K562 (cell line): ENCODE results near the gene GLB1L. TPM values are rescaled to one million over a fixed set of nuclear protein-coding genes. Genes with fewer than 3 reads are reported as not detected.
A peak's percentile ranks its signal among the peaks of the same experiment; 100 is the strongest.

Experiments used
- ATF6 ChIP-seq: sonication (generic); formaldehyde crosslinking; IDR thresholded peaks from 2 replicates; pipeline ENCODE4 v1.4.0; 2020; ENCODE audit warnings: mild to moderate bottlenecking, missing genetic modification reagents
- CBX5 ChIP-seq: IDR thresholded peaks from 2 replicates; pipeline ENCODE4 v1.6.1; 2014; ENCODE audit warnings: low read depth, borderline replicate concordance
- ESRRA ChIP-seq: fragments of 450-650 bp; IDR thresholded peaks from 2 replicates; pipeline ENCODE4 v1.6.1; 2014; ENCODE audit warnings: low read depth, mild to moderate bottlenecking, moderate library complexity, borderline replicate concordance
- GABPB2 ChIP-seq: fragments of 250-450 bp; sonication (Bioruptor Pico); conservative IDR thresholded peaks from 2 replicates; pipeline ENCODE4 v1.5.1; 2021; ENCODE audit warnings: mild to moderate bottlenecking
- MEF2D ChIP-seq: conservative IDR thresholded peaks from 2 replicates; pipeline ENCODE4 v1.6.1; 2016; ENCODE audit warnings: low read depth, missing genetic modification characterization, missing compliant biosample characterization
- MTF1 ChIP-seq: fragments of 250-450 bp; sonication (Bioruptor Pico); IDR thresholded peaks from 2 replicates; pipeline ENCODE4 v1.9.0; 2021; ENCODE audit warnings: moderate library complexity, mild to moderate bottlenecking, inconsistent platforms, borderline replicate concordance
- MXD1 ChIP-seq: fragments of 250-450 bp; sonication (Bioruptor Pico); IDR thresholded peaks from 2 replicates; pipeline ENCODE4 v1.8.0; 2021; ENCODE audit warnings: borderline replicate concordance, mild to moderate bottlenecking, moderate library complexity; ENCODE audit not compliant: poor library complexity, severe bottlenecking
- NEUROD1 ChIP-seq: fragments of 150-350 bp; IDR thresholded peaks from 2 replicates; pipeline ENCODE4 v1.6.1; 2014; ENCODE audit warnings: borderline replicate concordance, low read length, low read depth; ENCODE audit not compliant: partially characterized antibody
- NFIC ChIP-seq: fragments of 450-650 bp; IDR thresholded peaks from 2 replicates; pipeline ENCODE4 v1.6.1; 2017; ENCODE audit warnings: mild to moderate bottlenecking, inconsistent platforms
- NONO ChIP-seq, 2 experiments: fragments of 200-400 bp in 1 of 2; fragments of 450-650 bp in 1 of 2; formaldehyde crosslinking in 1 of 2; IDR thresholded peaks; 2 replicates each; pipeline ENCODE4 v1.6.1; 2017; ENCODE audit warnings: low read depth in 2 of 2, mild to moderate bottlenecking in 2 of 2, moderate library complexity in 2 of 2, low read length in 1 of 2
- PURB ChIP-seq: sonication (generic); formaldehyde crosslinking; IDR thresholded peaks from 2 replicates; pipeline ENCODE4 v1.9.0; 2021; ENCODE audit warnings: low read depth, mild to moderate bottlenecking, missing genetic modification reagents
- SMARCC2 ChIP-seq: fragments of 450-650 bp; IDR thresholded peaks from 2 replicates; pipeline ENCODE4 v1.6.1; 2017; ENCODE audit warnings: antibody characterized with exemption, moderate library complexity, mild to moderate bottlenecking, low read depth
- SNRNP70 ChIP-seq: fragments of 200-400 bp; formaldehyde crosslinking; optimal IDR thresholded peaks from 2 replicates; pipeline ENCODE3; 2017; ENCODE audit warnings: low read depth, low read length
- TCF7 ChIP-seq: sonication (generic); IDR thresholded peaks from 2 replicates; pipeline ENCODE4 v1.6.1; 2016; ENCODE audit warnings: antibody characterized with exemption, borderline replicate concordance
- TEAD2 ChIP-seq: fragments of 450-650 bp; IDR thresholded peaks from 2 replicates; pipeline ENCODE4 v1.6.1; 2016; ENCODE audit warnings: missing genetic modification characterization, control low read depth, missing compliant biosample characterization
- THAP7 ChIP-seq: fragments of 250-450 bp; sonication (Bioruptor Pico); IDR thresholded peaks from 2 replicates; pipeline ENCODE4 v1.5.0; 2021
- THRB ChIP-seq: fragments of 450-650 bp; formaldehyde crosslinking; conservative IDR thresholded peaks from 2 replicates; pipeline ENCODE4 v1.4.0; 2022; ENCODE audit warnings: mild to moderate bottlenecking, missing genetic modification characterization
- ZNF347 ChIP-seq: fragments of 450-650 bp; formaldehyde crosslinking; IDR thresholded peaks from 2 replicates; pipeline ENCODE4 v1.4.0; 2020; ENCODE audit warnings: low read depth, mild to moderate bottlenecking, moderate library complexity
- ZNF584 ChIP-seq: fragments of 200-800 bp; sonication (Bioruptor generic); IDR thresholded peaks from 2 replicates; pipeline ENCODE4 v1.6.1; 2016; ENCODE audit warnings: low read depth, mild to moderate bottlenecking, missing genetic modification characterization, missing compliant biosample characterization
- ZNF764 ChIP-seq: fragments of 250-450 bp; sonication (Bioruptor Pico); IDR thresholded peaks from 2 replicates; pipeline ENCODE4 v1.4.0; 2020; ENCODE audit warnings: low read depth, mild to moderate bottlenecking, moderate library complexity
- ZNF785 ChIP-seq: fragments of 250-450 bp; sonication (Bioruptor Pico); IDR thresholded peaks from 2 replicates; pipeline ENCODE4 v1.4.0; 2020; ENCODE audit warnings: mild to moderate bottlenecking
- polyA plus RNA-seq, 8 experiments: library from polyadenylated mRNA; depleted of rRNA in 4 of 8; stranded (reverse) in 5 of 8; unstranded in 3 of 8; fragments of >200 nt; fragmentation: Nextera tagmentation in 2 of 8; fragmentation: Illumina TruSeq in 1 of 8; extraction: Ambion mirVana in 2 of 8; extraction: Trizol in 1 of 8; gene quantifications; 2 replicates each; pipeline versions ENCODE4 v1.2.1 to v1.2.3, GENCODE V29; 2011 to 2014; ENCODE audit warnings: inconsistent platforms in 1 of 8, missing spikeins in 1 of 8
- total RNA-seq, 7 experiments: library from RNA; depleted of rRNA in 6 of 7; stranded (reverse); fragments of >200 nt in 6 of 7; fragmentation: Illumina TruSeq in 2 of 7; extraction: Trizol in 2 of 7; gene quantifications; 2 replicates each; pipeline versions ENCODE4 v1.2.1 to v1.2.3, GENCODE V29; 2011 to 2021; ENCODE audit warnings: low replicate concordance in 1 of 7

The GLB1L gene
- total and polyA plus RNA-seq, 9 of the 15 experiments (the other 6 are each of a cell fraction or from before 2014, with no cell fraction given) = 0.42 to 2.9 (median 2.5) TPM

GRCh38 chr2:219218732-219219701 is 26.2 kb downstream of the GLB1L start, which contains the start of gene ABCB6 (continued):
- TF ChIP-seq ATF6 (CRISPR knock-in tag) (0 out of 2 replicates have a peak, but pooled peaks have one; percentile 83), CBX5 (no peak), NONO (IDR thresholded peaks at IDR 0.05; ENCODE audit: low read depth in 2 of 2, low read length in 1 of 2) (peak in 1 of 2 experiments; percentile 71; a peak in 2 of 4 replicates), THAP7 (peak; percentile 84), ZNF785 (CRISPR knock-in tag) (no peak), SNRNP70 (no peak), MXD1 (peak; percentile 35), ZNF347 (CRISPR knock-in tag) (no peak), TCF7 (no peak), THRB (CRISPR knock-in tag) (no peak), TEAD2 (tag) (no peak), NFIC (peak; percentile 70), MEF2D (tag) (no peak), ESRRA (0 out of 2 replicates have a peak, but pooled peaks have one; percentile 10), ZNF764 (CRISPR knock-in tag) (no peak), MTF1 (CRISPR knock-in tag) (no peak), SMARCC2 (no peak), PURB (no peak), ZNF584 (CRISPR knock-in tag) (no peak), GABPB2 (CRISPR knock-in tag) (0 out of 2 replicates have a peak, but pooled peaks have one; percentile 57), NEUROD1 (no peak)
